ENCODE results near the gene EXOSC3. TPM values are rescaled to one million over a fixed set of nuclear protein-coding genes. Genes with fewer than 3 reads are reported as not detected.

EXOSC3 gene
- total and polyA plus RNA-seq, 10 of the 15 experiments (the other 5 are each of a cell fraction or from before 2014, with no cell fraction given), result 8.2 to 161 (median 61.4) TPM

DNA sequence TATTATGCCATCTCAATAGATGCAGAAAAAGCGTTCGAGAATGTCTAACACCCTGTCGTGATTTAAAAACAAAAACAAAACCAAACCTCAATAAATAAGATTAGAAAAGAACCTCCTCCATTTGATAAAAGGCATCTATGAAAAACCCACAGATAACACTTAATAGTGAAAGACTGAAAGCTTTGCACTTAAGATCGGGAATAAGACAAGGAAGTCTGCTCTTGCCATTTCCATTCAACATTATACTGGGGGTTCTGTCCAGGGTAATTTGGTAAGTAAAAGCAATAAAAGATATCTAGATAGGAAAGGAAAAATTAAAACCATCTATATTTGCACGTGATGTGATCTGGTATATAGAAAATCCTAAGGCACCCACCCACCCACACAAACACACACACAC, 7.3 kb upstream of the EXOSC3 start:
- no TSS peak for BruUV-seq (replicated peaks)
- WGBS (ENCODE audit: insufficient coverage, insufficient replicate concordance, low lambda C conversion rate, missing lambda C conversion rate), result 70% methylated on average over 5 of the region's 5 CpGs
- in situ Hi-C loops (cut with MboI), result no loop called here

DNA sequence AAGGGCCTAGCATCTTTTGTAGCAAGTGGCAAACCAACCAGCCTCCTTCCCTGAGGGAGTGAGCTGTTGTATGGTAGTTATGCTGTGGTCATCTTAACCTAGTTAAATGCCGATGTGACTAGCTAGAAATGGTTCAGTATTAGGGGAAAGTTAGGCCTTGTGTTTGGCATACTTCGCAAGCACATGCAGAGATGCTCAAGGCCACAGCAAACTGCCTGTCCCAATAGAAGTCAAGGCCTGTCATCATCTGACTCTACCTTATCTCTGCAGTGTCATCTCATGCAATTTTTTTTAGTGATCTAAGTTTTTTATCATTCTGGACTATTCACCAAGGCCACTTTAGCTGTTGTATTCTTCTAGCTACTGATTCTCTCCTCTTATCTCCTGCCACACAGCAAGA, 5.2 kb upstream of the EXOSC3 start:
- no peaks in the 10 kb centered on the region for H3K4me1 ChIP-seq (ENCODE audit: control insufficient read depth, insufficient read depth, low read length)
- RAD21 ChIA-PET (ENCODE audit: unreplicated experiment), result no interaction called here
- no peaks in the 10 kb centered on the region for H3K36me3 ChIP-seq (ENCODE audit: control insufficient read depth in 2 of 2, insufficient read depth in 2 of 2, low read length in 1 of 2)
- no peaks in the 10 kb centered on the region for H3K9me3 ChIP-seq (replicated peaks; ENCODE audit: control insufficient read depth, insufficient read depth, low read length)
- peaks cover 10% of the 10 kb centered on the region for H3K79me2 ChIP-seq (ENCODE audit: control insufficient read depth, insufficient read depth, low read length)
- 95% methylated on average over 2 of the region's 2 CpGs for WGBS (ENCODE audit: insufficient coverage, insufficient replicate concordance, low lambda C conversion rate, missing lambda C conversion rate)
- in situ Hi-C loops (cut with MboI) (no loop called here), intact Hi-C loops (cut with micrococcal nuclease; ENCODE audit: unreplicated experiment) (no loop called here)
- H3K27me3 ChIP-seq (replicated peaks in 1 of 2; ENCODE audit: control insufficient read depth in 2 of 2, insufficient read depth in 2 of 2, low read length in 1 of 2), result no peaks in the 10 kb centered on the region
- no peak overlapping the region for H3K27ac ChIP-seq (ENCODE audit: control insufficient read depth, insufficient read depth)
- CTCF ChIA-PET, result no interaction called here
- POLR2A ChIA-PET, result interaction anchor here (0.5 to 0.7 kb wide), 3 partner anchors 9 to 294 kb away, joined by 4 to 12 read pairs (median 4); no protein-coding TSS in a partner anchor
- DNase-seq (ENCODE audit: low read depth, low spot score), result no peak
- SMC1A ChIA-PET (ENCODE audit: uncharacterized antibody, unreplicated experiment), result no interaction called here
- H2AFZ ChIP-seq (ENCODE audit: control insufficient read depth, low read depth, low read length), result no peak overlapping the region
- H3K4me3 ChIP-seq, result no peak overlapping the region
- TF ChIP-seq SIN3A (IDR thresholded peaks at IDR 0.05; ENCODE audit: low read depth, low read length) (no peak), BMI1 (IDR thresholded peaks at IDR 0.05; ENCODE audit: borderline replicate concordance) (no peak), FOS (IDR thresholded peaks at IDR 0.05; ENCODE audit: borderline replicate concordance, extremely low read depth, insufficient read length) (no peak)
- TF ChIP-seq, protein P1, sequence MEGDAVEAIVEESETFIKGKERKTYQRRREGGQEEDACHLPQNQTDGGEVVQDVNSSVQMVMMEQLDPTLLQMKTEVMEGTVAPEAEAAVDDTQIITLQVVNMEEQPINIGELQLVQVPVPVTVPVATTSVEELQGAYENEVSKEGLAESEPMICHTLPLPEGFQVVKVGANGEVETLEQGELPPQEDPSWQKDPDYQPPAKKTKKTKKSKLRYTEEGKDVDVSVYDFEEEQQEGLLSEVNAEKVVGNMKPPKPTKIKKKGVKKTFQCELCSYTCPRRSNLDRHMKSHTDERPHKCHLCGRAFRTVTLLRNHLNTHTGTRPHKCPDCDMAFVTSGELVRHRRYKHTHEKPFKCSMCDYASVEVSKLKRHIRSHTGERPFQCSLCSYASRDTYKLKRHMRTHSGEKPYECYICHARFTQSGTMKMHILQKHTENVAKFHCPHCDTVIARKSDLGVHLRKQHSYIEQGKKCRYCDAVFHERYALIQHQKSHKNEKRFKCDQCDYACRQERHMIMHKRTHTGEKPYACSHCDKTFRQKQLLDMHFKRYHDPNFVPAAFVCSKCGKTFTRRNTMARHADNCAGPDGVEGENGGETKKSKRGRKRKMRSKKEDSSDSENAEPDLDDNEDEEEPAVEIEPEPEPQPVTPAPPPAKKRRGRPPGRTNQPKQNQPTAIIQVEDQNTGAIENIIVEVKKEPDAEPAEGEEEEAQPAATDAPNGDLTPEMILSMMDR (IDR thresholded peaks at IDR 0.05 in 2 of 3, conservative IDR thresholded peaks at IDR 0.05 in 1 of 3; ENCODE audit: control insufficient read depth in 2 of 3, extremely low read depth in 1 of 3, insufficient read depth in 1 of 3, low read depth in 3 of 3, low read length in 3 of 3), result no peak
- no peak overlapping the region for H3K4me2 ChIP-seq (ENCODE audit: control insufficient read depth, insufficient read depth)
- no TSS peak for BruUV-seq (replicated peaks)
- H4K20me1 ChIP-seq (ENCODE audit: control insufficient read depth, insufficient read depth), result no peaks in the 10 kb centered on the region
- H3K9ac ChIP-seq (ENCODE audit: control insufficient read depth, insufficient read depth, low read length), result no peak overlapping the region
- FAIRE-seq, result no peak
- ATAC-seq, result no peak

More for the DNA sequence above, 7.3 kb upstream of the EXOSC3 start:
- no peaks in the 10 kb centered on the region for H3K9me3 ChIP-seq (replicated peaks; ENCODE audit: control insufficient read depth, insufficient read depth, low read length)
- TF ChIP-seq, protein P1 (IDR thresholded peaks at IDR 0.05 in 2 of 3, conservative IDR thresholded peaks at IDR 0.05 in 1 of 3; ENCODE audit: control insufficient read depth in 2 of 3, extremely low read depth in 1 of 3, insufficient read depth in 1 of 3, low read depth in 3 of 3, low read length in 3 of 3), result no peak
- no peak for TF ChIP-seq DPF2 (IDR thresholded peaks at IDR 0.05)
- TF ChIP-seq NBN (IDR thresholded peaks at IDR 0.05), result no peak
- TF ChIP-seq EP300 (IDR thresholded peaks at IDR 0.05; ENCODE audit: borderline replicate concordance in 1 of 2, control insufficient read depth in 1 of 2, low read depth in 2 of 2, low read length in 2 of 2), result no peak
- TF ChIP-seq NR2C1 (IDR thresholded peaks at IDR 0.05), result no peak
- H3K27ac ChIP-seq (ENCODE audit: control insufficient read depth, insufficient read depth), result no peak overlapping the region
- no peaks in the 10 kb centered on the region for H4K20me1 ChIP-seq (ENCODE audit: control insufficient read depth, insufficient read depth)
- H3K79me2 ChIP-seq (ENCODE audit: control insufficient read depth, insufficient read depth, low read length), result no peaks in the 10 kb centered on the region
- H3K4me1 ChIP-seq (ENCODE audit: control insufficient read depth, insufficient read depth, low read length), result no peaks in the 10 kb centered on the region
- ATAC-seq (no peak), FAIRE-seq (no peak), DNase-seq (ENCODE audit: low read depth, low spot score) (no peak)
- intact Hi-C loops (cut with micrococcal nuclease; ENCODE audit: unreplicated experiment), result no loop called here
- no peaks in the 10 kb centered on the region for H3K27me3 ChIP-seq (replicated peaks in 1 of 2; ENCODE audit: control insufficient read depth in 2 of 2, insufficient read depth in 2 of 2, low read length in 1 of 2)
- H2AFZ ChIP-seq (ENCODE audit: control insufficient read depth, low read depth, low read length), result no peak overlapping the region
- RAD21 ChIA-PET (ENCODE audit: unreplicated experiment), result no interaction called here
- CTCF ChIA-PET, result no interaction called here
- H3K9ac ChIP-seq (ENCODE audit: control insufficient read depth, insufficient read depth, low read length), result no peak overlapping the region
- no peak overlapping the region for H3K4me2 ChIP-seq (ENCODE audit: control insufficient read depth, insufficient read depth)
- no peak overlapping the region for H3K4me3 ChIP-seq
- no peaks in the 10 kb centered on the region for H3K36me3 ChIP-seq (ENCODE audit: control insufficient read depth in 2 of 2, insufficient read depth in 2 of 2, low read length in 1 of 2)
- SMC1A ChIA-PET (ENCODE audit: uncharacterized antibody, unreplicated experiment), result no interaction called here
- POLR2A ChIA-PET, result no interaction called here
